Fibroblast of peridontal ligament (primary cell): Measurements from ENCODE around the gene AGBL5.

Experiments used
- DNase-seq: peaks from one replicate; pipeline ENCODE4 v3.0.0-alpha.2; 2010; ENCODE audit errors: extremely low read depth

Gene AGBL5

DNA sequence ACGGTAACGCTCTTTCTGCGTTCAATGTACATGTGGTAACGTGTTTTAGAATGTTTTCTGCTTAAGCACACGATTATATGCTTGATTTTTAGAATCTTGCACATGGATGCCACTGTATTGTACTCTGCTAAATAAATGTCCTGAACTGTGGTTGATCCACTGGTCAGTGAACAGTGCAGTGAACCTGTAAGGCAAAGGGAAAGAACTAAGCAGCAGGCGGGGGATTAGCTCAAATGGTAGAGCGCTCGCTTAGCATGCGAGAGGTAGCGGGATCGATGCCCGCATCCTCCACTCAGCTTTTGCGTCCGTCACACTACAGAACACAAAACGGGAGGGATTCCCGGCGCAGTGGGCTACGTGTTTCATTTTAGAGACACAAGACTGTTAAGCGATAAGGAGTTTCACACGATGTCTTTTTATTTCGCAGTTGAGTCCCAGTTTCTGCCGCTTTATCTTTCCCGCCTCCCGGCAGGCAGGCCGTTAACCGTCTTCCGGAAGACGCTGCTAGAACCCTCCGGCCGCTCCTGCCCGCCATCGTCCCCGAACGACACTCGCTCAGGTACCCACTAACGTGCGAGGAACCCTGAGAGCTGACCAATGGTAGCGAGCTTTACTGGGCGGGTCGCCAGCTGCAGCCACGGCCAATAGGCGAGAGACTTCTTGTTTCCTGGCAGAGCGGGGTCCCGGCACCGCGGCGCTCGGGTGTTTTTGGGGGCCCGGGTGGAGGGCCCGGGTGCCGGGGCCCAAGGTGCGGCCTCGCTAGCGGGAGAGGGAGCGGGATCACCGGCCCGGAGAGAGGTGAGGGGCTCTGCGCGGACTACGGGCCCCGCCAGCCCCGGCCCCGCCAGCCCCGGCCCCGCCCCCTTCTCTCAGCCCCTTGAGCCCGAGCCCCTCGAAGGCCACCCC lies at the start of gene AGBL5:
Gene AGBL5 (plus strand): TSS at position 673 of the 906 bp plus-strand sequence. CDS start 1,291 bp downstream, outside the sequence.
- DNase-seq = peak; percentile 92

DNA sequence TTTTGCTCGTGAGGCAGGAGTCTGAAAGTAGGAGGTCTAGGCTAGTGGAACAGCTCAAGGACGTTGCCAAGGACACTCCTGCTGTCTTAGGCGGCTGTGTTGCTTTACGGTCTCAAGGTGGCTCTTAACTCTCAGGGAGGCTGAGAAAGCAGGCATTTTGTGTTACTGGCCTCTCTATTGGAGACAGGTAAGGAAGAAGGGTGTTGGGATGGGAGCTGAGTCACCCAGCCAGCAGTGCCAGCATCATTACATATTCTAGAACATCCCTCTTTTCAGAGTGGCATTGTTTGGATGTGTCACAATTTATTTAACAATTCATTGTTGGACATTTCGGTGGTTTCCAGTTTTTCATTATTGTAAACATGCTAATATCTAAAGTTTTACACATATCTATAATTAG lies 49.5 kb upstream of the AGBL5 start:
- DNase-seq = no peak

- peak; percentile 5 for DNase-seq
These were observed 48.5 kb upstream of the AGBL5 start for GRCh38 chr2:27003007-27003406.

- DNase-seq = peak; percentile 8
These were observed 47.6 kb upstream of the AGBL5 start for GRCh38 chr2:27003857-27004256.

DNA sequence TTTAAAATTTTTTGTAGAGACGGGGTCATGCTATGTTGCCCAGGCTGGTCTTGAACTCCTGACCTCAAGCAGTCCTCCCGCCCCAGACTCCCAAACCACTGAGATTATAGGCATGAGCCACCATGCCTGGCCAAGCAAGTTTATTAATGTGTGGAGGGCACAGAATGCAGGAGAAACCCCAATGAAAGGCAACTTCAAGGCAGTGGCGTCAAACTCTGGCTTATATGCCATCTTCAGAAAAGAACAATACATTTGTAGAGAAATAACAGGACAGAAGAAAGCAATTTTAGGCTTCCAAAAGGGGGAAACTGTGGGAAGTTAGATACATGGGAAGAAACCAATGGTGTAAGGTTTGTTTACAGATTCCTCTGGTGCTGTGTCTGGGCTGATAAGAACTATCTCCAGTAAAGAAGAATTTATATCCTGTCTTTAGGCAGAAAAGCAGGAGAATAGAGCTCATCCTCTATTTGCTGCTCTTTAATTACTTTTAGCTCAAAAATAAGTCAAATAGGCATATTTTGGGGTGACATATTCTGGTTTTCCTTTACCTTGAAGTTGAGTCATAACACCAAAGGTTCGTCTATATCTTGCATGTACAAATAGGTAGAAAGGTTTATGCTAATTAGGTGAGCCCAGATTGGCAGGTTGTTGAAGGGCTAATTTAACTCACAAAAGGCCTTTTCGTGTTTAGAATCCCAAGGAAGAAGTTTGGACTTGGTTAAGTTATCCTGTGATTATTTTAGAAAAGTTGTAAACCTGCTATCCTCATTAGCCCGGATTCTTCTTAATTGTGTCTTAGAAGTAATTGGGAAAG lies 44.7 kb upstream of the AGBL5 start:
- DNase-seq = no peak

- no peak for DNase-seq
These were observed 43.8 kb upstream of the AGBL5 start for GRCh38 chr2:27007416-27008374.

GRCh38 chr2:27008678-27009077 lies 42.8 kb upstream of the AGBL5 start:
- no peak for DNase-seq

DNA sequence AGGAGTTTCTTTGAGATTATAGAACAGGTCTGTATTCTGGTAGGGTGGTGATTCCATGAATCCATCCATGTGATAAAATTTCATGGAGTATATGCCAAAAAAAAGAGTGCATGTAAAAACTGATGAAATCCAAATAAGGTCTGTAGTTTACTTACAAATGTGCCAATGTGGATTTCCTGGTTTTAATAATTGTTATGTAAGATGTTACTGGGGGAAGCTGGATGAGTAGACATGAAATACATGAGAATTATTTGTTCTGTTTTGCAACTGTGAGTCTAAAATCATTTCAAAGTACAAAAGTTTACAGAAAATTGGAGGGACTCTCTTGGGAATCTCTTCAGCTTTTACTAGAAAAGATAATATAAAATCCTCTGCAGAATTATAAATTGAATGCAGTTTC lies 42.4 kb upstream of the AGBL5 start:
- no peak for DNase-seq

- no peak for DNase-seq
These were observed 41.8 kb upstream of the AGBL5 start for GRCh38 chr2:27009716-27010115.

GRCh38 chr2:27010139-27010538 lies 41.3 kb upstream of the AGBL5 start:
- no peak for DNase-seq

GRCh38 chr2:27013738-27014137 lies 37.7 kb upstream of the AGBL5 start:
- no peak for DNase-seq

DNA sequence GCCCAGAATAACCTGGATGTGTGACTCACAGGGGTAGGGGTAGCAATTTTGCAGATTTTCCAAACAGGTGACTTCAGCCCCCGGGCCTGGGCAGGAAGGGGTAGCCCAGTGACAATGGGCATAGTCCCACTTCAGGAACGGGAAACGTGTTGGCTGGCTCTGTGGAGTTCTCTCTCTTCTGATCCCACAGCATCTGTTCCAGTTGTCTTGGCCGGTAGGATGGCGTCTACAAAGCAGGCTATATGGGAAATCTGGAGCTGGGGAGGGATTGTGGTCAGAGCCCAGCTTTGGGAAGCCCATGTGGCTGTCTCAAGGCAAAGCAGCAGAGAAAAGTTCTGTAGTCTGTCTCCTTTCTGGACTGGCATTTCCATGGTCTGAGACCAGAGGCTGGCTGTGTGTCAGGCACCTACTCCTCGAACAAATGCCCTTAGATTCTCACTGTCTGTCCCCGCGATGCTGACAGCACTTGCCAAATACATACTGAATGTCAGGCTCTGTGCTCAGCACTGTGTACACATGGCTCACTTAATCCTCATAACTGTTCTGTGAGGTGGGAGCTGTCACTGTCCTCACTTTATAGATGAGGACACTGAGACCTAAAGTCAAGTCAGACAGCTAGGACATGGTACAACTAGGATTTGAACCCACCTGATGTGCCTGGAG lies 36.6 kb upstream of the AGBL5 start:
- no peak for DNase-seq

- DNase-seq = peak; percentile 82
These were observed 34.6 kb upstream of the AGBL5 start for GRCh38 chr2:27016801-27017325.

DNA sequence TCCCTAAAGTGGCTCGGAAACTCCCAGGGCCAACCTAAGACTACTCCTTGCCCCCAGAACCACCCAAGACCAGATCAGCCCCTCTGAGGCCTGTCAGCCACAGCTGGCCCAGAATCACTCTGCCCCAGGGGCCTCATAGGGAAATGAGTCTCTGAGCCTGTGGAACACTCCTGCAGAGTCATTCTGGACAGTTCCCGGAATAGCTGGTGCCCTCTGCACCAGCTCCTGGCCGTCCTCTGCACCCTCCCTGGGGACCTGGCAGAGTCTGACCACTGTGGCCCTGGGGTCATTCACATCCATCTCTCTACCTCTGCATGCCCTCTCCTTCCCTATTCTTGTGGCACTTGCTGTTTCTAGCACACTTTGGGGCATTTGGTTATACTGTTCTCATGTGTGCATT lies 33.3 kb upstream of the AGBL5 start:
- DNase-seq = no peak

GRCh38 chr2:27019459-27019858 lies 32.0 kb upstream of the AGBL5 start:
- no peak for DNase-seq

DNA sequence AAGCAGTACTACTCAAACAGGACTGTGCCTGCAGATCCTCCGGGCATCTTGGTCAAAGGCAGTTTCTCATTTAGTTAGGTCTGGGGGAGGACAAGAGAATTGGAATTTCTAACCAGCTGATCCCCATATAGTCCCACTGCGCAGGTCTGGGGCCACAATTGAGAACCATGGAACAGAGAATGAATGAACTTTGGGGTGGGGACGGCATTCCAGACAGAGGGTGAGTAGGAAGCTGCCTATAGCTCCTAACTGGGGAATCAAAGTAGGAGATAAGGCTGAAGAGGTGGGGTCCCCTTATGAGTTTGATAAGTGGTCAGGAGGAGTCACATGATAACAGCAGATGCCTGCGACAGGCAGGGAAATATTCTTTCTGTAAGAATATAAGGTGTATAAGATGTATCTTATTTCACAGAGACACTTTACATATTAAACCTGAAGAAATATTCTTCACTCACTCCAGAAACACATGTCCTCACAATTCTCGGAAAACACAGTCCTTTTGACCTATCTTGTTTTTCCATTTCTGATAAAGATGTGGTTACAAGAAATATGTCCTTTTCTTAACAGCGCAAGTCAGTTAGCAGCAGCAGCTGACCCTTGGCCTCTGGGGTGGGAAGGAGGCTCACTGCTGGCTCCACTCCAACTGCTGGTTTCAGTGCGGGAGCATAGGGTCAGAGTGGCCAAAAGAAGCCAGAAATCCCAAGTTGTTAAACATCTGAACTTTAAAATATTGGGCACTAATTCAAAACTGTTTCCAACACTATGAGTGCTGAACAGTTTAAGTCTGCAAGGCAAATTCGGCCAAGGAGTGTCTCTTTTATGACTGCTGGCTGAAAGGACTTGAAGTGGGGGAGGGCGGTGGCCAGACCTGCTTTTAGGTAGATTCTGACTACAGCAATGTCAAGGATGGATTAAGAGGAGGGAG lies 31.3 kb upstream of the AGBL5 start:
- DNase-seq = peak; percentile 19

- DNase-seq = no peak
These were observed 30.0 kb upstream of the AGBL5 start for GRCh38 chr2:27021253-27022049.

DNA sequence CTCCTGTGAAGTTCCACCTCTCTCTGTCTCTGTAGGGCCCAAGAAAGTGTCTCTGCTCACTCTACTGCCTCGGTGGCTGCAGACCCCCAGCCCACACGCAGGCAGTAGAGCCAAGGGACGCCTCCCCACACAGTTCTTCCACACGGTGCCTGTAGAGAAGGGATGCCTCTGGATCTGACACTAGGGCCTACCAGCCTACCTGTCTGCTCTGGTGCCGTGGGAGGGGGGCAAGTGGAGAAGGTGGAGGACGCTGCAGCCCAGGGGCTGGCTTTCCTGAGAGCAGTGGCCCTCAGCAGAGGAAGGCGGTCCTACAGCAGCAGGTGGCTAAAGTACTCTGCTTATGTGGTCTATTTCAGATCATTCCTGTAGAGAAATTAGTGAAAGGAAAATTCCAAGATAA lies 27.7 kb upstream of the AGBL5 start:
- DNase-seq = no peak

DNA sequence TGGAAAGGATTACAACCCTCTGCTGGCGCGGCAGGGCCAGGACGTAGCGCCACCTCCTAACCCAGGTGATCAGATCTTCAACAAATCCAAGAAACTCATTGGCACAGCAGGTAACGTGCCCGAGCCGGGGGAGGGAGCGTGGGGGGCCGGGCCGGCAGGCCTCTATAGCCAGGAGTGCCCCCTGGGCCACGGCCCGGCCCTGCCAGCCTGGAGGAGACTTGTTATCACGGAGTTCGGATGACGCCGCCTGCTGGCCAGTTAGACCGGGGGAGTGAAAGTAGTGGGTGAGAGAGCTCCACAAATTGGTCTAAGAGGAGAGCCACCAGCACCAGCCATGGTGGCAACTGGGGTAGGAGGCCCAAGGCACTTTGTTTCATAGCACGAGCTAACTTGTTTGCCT lies 27.3 kb upstream of the AGBL5 start:
- DNase-seq = no peak
